SU-DHL-6 (cell line): ENCODE measurements around the gene KPNA2.
"Not testable (repeated sequence)": the region's sequence is repeated elsewhere in the genome, so short reads cannot be mapped to it uniquely, and the experiment has no call there.

ENCODE experiments used
- EZH2phosphoT487 ChIP-seq: fragments of 200-600 bp; sonication (generic), shearing (Covaris generic); conservative IDR thresholded peaks from 2 replicates; pipeline ENCODE4 v1.6.1; 2018; ENCODE audit warnings: mild to moderate bottlenecking, antibody characterized with exemption, low read length, moderate library complexity, mixed read lengths
- TF ChIP-seq, protein P1 (sequence below): fragments of 200-600 bp; sonication (generic); IDR thresholded peaks from one replicate; pipeline ENCODE4 v1.5.1; 2017; ENCODE audit warnings: antibody characterized with exemption, mild to moderate bottlenecking, low read length, moderate library complexity; ENCODE audit not compliant: insufficient read depth, poor library complexity, severe bottlenecking

DNA sequence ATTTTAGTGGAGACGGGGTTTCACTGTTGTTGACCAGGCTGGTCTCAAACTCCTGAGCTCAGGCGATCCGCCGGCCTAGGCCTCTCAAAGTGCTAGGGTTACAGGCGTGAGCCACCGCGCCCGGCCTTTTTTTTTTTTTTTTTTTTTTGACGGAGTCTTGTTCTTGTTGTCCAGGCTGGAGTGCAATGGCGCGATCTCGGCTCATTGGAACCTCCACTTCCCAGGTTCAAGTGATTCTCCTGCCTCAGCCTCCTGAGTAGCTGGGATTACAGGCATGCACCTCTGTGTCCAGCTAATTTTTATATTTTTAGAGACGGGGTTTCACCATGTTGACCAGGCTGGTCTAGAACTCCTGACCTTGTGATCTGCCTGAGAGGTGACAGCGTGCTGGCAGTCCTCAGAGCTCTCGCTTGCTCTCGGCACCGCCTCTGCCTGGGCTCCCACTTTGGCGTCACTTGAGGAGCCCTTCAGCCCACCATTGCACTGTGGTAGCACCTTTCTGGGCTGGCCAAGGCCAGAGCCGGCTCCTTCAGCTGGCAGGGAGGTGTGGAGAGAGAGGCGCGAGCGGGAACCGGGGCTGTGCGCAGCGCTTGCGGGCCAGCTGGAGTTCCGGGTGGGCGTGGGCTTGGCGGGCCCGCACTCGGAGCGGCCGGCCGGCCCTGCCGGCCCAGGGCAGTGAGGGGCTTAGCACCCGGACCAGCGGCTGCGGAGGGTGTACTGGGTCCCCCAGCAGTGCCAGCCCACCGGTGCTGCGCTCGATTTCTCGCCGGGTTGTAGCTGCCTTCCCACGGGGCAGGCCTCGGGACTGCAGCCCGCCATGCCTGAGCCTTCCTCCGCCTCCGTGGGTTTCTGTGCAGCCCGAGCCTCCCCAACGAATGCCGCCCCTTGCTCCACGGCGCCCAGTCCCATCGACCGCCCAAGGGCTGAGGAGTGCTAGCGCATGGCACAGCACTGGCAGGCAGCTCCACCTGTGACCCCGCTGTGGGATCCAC is 16.1 kb downstream of the KPNA2 start:
- TF ChIP-seq, protein P1, sequence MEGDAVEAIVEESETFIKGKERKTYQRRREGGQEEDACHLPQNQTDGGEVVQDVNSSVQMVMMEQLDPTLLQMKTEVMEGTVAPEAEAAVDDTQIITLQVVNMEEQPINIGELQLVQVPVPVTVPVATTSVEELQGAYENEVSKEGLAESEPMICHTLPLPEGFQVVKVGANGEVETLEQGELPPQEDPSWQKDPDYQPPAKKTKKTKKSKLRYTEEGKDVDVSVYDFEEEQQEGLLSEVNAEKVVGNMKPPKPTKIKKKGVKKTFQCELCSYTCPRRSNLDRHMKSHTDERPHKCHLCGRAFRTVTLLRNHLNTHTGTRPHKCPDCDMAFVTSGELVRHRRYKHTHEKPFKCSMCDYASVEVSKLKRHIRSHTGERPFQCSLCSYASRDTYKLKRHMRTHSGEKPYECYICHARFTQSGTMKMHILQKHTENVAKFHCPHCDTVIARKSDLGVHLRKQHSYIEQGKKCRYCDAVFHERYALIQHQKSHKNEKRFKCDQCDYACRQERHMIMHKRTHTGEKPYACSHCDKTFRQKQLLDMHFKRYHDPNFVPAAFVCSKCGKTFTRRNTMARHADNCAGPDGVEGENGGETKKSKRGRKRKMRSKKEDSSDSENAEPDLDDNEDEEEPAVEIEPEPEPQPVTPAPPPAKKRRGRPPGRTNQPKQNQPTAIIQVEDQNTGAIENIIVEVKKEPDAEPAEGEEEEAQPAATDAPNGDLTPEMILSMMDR: not testable (repeated sequence)
- TF ChIP-seq EZH2phosphoT487: not testable (repeated sequence)
